DND-41 (cell line): ENCODE results near the gene FHAD1.

ENCODE experiments used
- ATAC-seq: fragments of 200-7000 bp; cut with Tn5 transposase; 3 replicates; pipeline ENCODE4 v1.9.1; 2021; ENCODE audit warnings: low read depth; ENCODE audit not compliant: insufficient read depth
- DNase-seq: peaks from one replicate; pipeline ENCODE4 v3.0.0-alpha.2; 2020
- H2AFZ ChIP-seq: 2 replicates; pipeline ENCODE4 v1.6.0; 2012; ENCODE audit warnings: low read depth, low read length
- H3K27ac ChIP-seq: 2 replicates; pipeline ENCODE4 v1.5.1; 2012; ENCODE audit warnings: low read length, inconsistent platforms
- H3K27me3 ChIP-seq: fragments of 200-600 bp; sonication (generic); 2 replicates; pipeline ENCODE4 v1.6.0; 2012; ENCODE audit warnings: low read length, mild to moderate bottlenecking, inconsistent platforms; ENCODE audit not compliant: insufficient read depth, poor library complexity
- H3K36me3 ChIP-seq: 2 replicates; pipeline ENCODE4 v1.5.1; 2012; ENCODE audit warnings: low read length, inconsistent platforms; ENCODE audit not compliant: insufficient read depth
- H3K4me1 ChIP-seq: 2 replicates; pipeline ENCODE4 v1.5.1; 2012; ENCODE audit warnings: mild to moderate bottlenecking, low read length; ENCODE audit not compliant: insufficient read depth
- H3K4me2 ChIP-seq: 2 replicates; pipeline ENCODE4 v1.6.0; 2012; ENCODE audit warnings: mild to moderate bottlenecking, moderate library complexity, low read length, inconsistent platforms; ENCODE audit not compliant: insufficient read depth
- H3K4me3 ChIP-seq, 2 experiments: fragments of 200-600 bp in 1 of 2; shearing (Covaris generic) in 1 of 2; 2 replicates each; pipeline ENCODE4 v1.5.1; 2012 to 2016; ENCODE audit warnings: inconsistent platforms in 2 of 2, low read length in 2 of 2, mild to moderate bottlenecking in 2 of 2, low read depth in 1 of 2, moderate library complexity in 1 of 2
- H3K79me2 ChIP-seq: 2 replicates; pipeline ENCODE4 v1.6.0; 2012; ENCODE audit warnings: low read length, inconsistent platforms; ENCODE audit not compliant: insufficient read depth
- H3K9ac ChIP-seq: 2 replicates; pipeline ENCODE4 v1.6.0; 2012; ENCODE audit warnings: low read depth, mild to moderate bottlenecking, inconsistent platforms, low read length, moderate library complexity
- H3K9me3 ChIP-seq: 2 replicates; pipeline ENCODE4 v1.5.1; 2012; ENCODE audit warnings: low read length, moderate library complexity, mild to moderate bottlenecking, inconsistent platforms; ENCODE audit not compliant: insufficient read depth, severe bottlenecking
- H4K20me1 ChIP-seq: 2 replicates; pipeline ENCODE4 v1.6.0; 2012; ENCODE audit warnings: low read length; ENCODE audit not compliant: insufficient read depth
- EZH2 ChIP-seq: IDR thresholded peaks from 3 replicates; pipeline ENCODE4 v1.6.1; 2012; ENCODE audit warnings: borderline replicate concordance, low read depth, mild to moderate bottlenecking, moderate library complexity, low read length, inconsistent platforms; ENCODE audit not compliant: severe bottlenecking
- TF ChIP-seq, protein P1 (sequence below): IDR thresholded peaks from 2 replicates; pipeline ENCODE4 v1.5.1; 2012; ENCODE audit warnings: borderline replicate concordance, low read length, moderate library complexity, mild to moderate bottlenecking; ENCODE audit not compliant: poor library complexity, severe bottlenecking; ENCODE audit errors: extremely low read depth

The FHAD1 gene

DNA sequence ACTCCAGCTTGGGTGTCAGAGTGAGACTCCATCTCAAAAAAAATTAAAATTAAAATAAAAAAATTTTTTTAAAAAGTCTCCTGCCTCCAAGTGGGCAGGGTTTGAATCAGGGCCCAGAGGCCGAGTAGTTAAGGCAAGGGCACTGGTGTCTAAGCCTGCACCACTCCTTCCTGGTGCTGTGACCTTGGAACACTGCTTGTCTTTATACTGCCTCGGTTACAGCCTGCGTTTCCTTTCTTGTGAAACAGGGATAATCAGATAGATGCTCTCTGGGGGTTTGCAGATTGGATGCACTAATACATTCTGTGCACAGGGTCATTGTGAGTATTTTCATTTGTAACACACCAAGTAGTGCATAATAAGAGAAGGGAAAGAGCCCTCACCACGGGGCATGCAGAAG, 104.3 kb downstream of the FHAD1 start:
- H2AFZ ChIP-seq: no peak overlapping the region
- H3K9ac ChIP-seq: no peak overlapping the region
- TF ChIP-seq EZH2: no peak
- TF ChIP-seq, protein P1, sequence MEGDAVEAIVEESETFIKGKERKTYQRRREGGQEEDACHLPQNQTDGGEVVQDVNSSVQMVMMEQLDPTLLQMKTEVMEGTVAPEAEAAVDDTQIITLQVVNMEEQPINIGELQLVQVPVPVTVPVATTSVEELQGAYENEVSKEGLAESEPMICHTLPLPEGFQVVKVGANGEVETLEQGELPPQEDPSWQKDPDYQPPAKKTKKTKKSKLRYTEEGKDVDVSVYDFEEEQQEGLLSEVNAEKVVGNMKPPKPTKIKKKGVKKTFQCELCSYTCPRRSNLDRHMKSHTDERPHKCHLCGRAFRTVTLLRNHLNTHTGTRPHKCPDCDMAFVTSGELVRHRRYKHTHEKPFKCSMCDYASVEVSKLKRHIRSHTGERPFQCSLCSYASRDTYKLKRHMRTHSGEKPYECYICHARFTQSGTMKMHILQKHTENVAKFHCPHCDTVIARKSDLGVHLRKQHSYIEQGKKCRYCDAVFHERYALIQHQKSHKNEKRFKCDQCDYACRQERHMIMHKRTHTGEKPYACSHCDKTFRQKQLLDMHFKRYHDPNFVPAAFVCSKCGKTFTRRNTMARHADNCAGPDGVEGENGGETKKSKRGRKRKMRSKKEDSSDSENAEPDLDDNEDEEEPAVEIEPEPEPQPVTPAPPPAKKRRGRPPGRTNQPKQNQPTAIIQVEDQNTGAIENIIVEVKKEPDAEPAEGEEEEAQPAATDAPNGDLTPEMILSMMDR: no peak
- DNase-seq (no peak), ATAC-seq (no peak)
- peaks cover 11% of the 10 kb centered on the region for H3K27me3 ChIP-seq
- no peaks in the 10 kb centered on the region for H3K79me2 ChIP-seq
- H4K20me1 ChIP-seq: no peaks in the 10 kb centered on the region
- H3K4me2 ChIP-seq: no peak overlapping the region
- no peaks in the 10 kb centered on the region for H3K4me1 ChIP-seq
- no peaks in the 10 kb centered on the region for H3K9me3 ChIP-seq
- H3K4me3 ChIP-seq: no peak overlapping the region
- no peak overlapping the region for H3K27ac ChIP-seq
- no peaks in the 10 kb centered on the region for H3K36me3 ChIP-seq

GRCh38 chr1:15352128-15352957, 105.3 kb downstream of the FHAD1 start:
- H3K27me3 ChIP-seq: peaks cover 4% of the 10 kb centered on the region
- no peaks in the 10 kb centered on the region for H3K79me2 ChIP-seq
- H2AFZ ChIP-seq: no peak overlapping the region; the same call in 1 of the 2 replicates
- H3K36me3 ChIP-seq: no peaks in the 10 kb centered on the region
- H3K4me2 ChIP-seq: no peak overlapping the region
- H3K4me3 ChIP-seq: no peak overlapping the region
- DNase-seq: peak; percentile 12
- no peaks in the 10 kb centered on the region for H3K4me1 ChIP-seq
- no peaks in the 10 kb centered on the region for H4K20me1 ChIP-seq
- no peak overlapping the region for H3K27ac ChIP-seq
- no peak overlapping the region for H3K9ac ChIP-seq
- H3K9me3 ChIP-seq: no peaks in the 10 kb centered on the region
- TF ChIP-seq, protein P1: no peak
- no peak for TF ChIP-seq EZH2
- peak; percentile 64 for ATAC-seq

GRCh38 chr1:15353839-15354579, 107.0 kb downstream of the FHAD1 start:
- H2AFZ ChIP-seq: no peak overlapping the region
- H3K36me3 ChIP-seq: no peaks in the 10 kb centered on the region
- H3K4me2 ChIP-seq: no peak overlapping the region
- no peaks in the 10 kb centered on the region for H3K4me1 ChIP-seq
- no peaks in the 10 kb centered on the region for H3K79me2 ChIP-seq
- no peaks in the 10 kb centered on the region for H3K9me3 ChIP-seq
- TF ChIP-seq, protein P1: no peak
- TF ChIP-seq EZH2: no peak
- H3K9ac ChIP-seq: no peak overlapping the region
- DNase-seq (no peak), ATAC-seq (no peak)
- H4K20me1 ChIP-seq: no peaks in the 10 kb centered on the region
- no peaks in the 10 kb centered on the region for H3K27me3 ChIP-seq
- no peak overlapping the region for H3K4me3 ChIP-seq
- H3K27ac ChIP-seq: no peak overlapping the region
